HEK293T (cell line): ENCODE data around the gene STX18.
"Not testable (repeated sequence)": the region's sequence is repeated elsewhere in the genome, so short reads cannot be mapped to it uniquely, and the experiment has no call there.

Experiments
- CTCF ChIA-PET: fragments of 350-600 bp; formaldehyde crosslinking; extraction: SDS; loops from one replicate; lab custom pipeline; 2021; ENCODE audit warnings: antibody characterized with exemption, inconsistent platforms; lab: Yijun Ruan, JAX
- POLR2A ChIA-PET: fragments of 350-600 bp; formaldehyde crosslinking; extraction: SDS; loops from one replicate; lab custom pipeline; 2020; ENCODE audit warnings: antibody characterized with exemption, inconsistent platforms; lab: Yijun Ruan, JAX
- DNase-seq: peaks from one replicate; pipeline ENCODE4 v3.0.0; 2012; ENCODE audit warnings: mixed read lengths; ENCODE audit errors: extremely low spot score
- ARNT ChIP-seq: fragments of 450-650 bp; IDR thresholded peaks from 2 replicates; pipeline ENCODE4 v1.6.1; 2017; ENCODE audit warnings: mild to moderate bottlenecking
- BHLHE40 ChIP-seq: fragments of 450-650 bp; IDR thresholded peaks from 2 replicates; pipeline ENCODE4 v1.6.1; 2016; ENCODE audit warnings: mild to moderate bottlenecking, moderate library complexity, borderline replicate concordance
- CTBP1 ChIP-seq: fragments of 450-650 bp; IDR thresholded peaks from 2 replicates; pipeline ENCODE4 v1.6.1; 2016; ENCODE audit warnings: borderline replicate concordance
- ELF4 ChIP-seq: fragments of 450-650 bp; IDR thresholded peaks from 2 replicates; pipeline ENCODE4 v1.6.1; 2017; ENCODE audit warnings: antibody characterized with exemption
- FOXA1 ChIP-seq: fragments of 450-650 bp; IDR thresholded peaks from 2 replicates; pipeline ENCODE4 v1.6.1; 2016; ENCODE audit warnings: mild to moderate bottlenecking
- FOXK2 ChIP-seq: fragments of 450-650 bp; IDR thresholded peaks from 2 replicates; pipeline ENCODE4 v1.6.1; 2016; ENCODE audit warnings: mild to moderate bottlenecking
- FOXM1 ChIP-seq: fragments of 450-650 bp; IDR thresholded peaks from 2 replicates; pipeline ENCODE4 v1.6.1; 2017; ENCODE audit warnings: mild to moderate bottlenecking, borderline replicate concordance
- HDGF ChIP-seq: fragments of 450-650 bp; IDR thresholded peaks from 2 replicates; pipeline ENCODE4 v1.6.1; 2017; ENCODE audit warnings: antibody characterized with exemption, borderline replicate concordance
- L3MBTL2 ChIP-seq: fragments of 450-650 bp; conservative IDR thresholded peaks from 2 replicates; pipeline ENCODE4 v1.6.1; 2016; ENCODE audit warnings: mild to moderate bottlenecking
- LEF1 ChIP-seq: fragments of 450-650 bp; IDR thresholded peaks from 2 replicates; pipeline ENCODE4 v1.6.1; 2017; ENCODE audit warnings: mild to moderate bottlenecking, borderline replicate concordance
- NFRKB ChIP-seq: fragments of 450-650 bp; IDR thresholded peaks from 2 replicates; pipeline ENCODE4 v1.6.1; 2016; ENCODE audit warnings: mild to moderate bottlenecking, moderate library complexity
- SP1 ChIP-seq: fragments of 450-650 bp; IDR thresholded peaks from 2 replicates; pipeline ENCODE4 v1.6.1; 2017
- SUZ12 ChIP-seq: fragments of 450-650 bp; IDR thresholded peaks from 2 replicates; pipeline ENCODE4 v1.6.1; 2016; ENCODE audit warnings: mild to moderate bottlenecking
- TARDBP ChIP-seq: fragments of 450-650 bp; IDR thresholded peaks from 2 replicates; pipeline ENCODE4 v1.6.1; 2016
- ZNF384 ChIP-seq: fragments of 450-650 bp; IDR thresholded peaks from 2 replicates; pipeline ENCODE4 v1.6.1; 2016
- TF ChIP-seq, protein P1 (sequence below): fragments of 450-650 bp; IDR thresholded peaks from 2 replicates; pipeline ENCODE4 v1.6.1; 2016

STX18 gene

DNA sequence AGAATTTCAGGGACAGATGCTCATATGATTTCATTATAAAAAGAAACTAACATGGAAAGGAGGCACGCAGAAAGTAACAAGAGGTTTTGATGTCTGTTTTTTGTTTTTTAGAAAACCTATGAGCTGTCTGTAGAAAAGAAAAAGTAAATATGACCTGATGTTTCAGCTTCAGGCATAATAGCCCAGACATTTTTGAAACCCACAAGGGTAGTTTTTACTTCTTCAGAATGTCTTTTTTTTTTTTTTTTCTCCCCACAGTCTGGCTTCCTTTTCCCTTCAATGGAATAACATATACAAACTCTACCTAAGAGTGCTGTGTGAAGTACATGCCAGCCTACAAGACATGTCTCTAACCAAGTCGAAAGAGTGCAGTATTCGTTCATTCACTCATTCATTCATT lies 18.3 kb upstream of the STX18 start:
- ChIA-PET POLR2A (no interaction called here), CTCF (no interaction called here)
- TF ChIP-seq L3MBTL2 (no peak), FOXM1 (no peak), ZNF384 (no peak), FOXK2 (no peak), HDGF (no peak)
- no peak for DNase-seq

DNA sequence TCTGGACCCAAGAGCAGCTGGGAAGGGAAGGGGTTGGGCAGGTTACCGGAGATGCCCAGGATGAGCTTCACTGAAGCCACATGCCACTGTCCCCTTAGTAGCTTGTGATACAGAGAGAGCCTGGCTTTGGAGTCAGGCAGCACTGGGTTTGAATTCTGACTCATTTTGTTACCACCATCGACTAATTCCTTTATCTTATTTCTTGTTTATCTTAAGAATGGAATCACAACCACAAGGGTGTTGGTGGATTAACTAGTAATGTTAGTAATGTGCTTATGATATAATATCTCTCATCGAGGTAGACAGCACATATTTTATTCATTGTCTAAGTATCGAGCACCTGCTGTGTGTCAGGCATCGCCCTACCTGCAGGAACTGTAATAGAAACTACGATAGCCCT lies 17.7 kb upstream of the STX18 start:
- no peak for DNase-seq
- CTCF ChIA-PET, result no interaction called here
- POLR2A ChIA-PET, result no interaction called here
- no peak for TF ChIP-seq BHLHE40
- TF ChIP-seq ZNF384, result no peak
- TF ChIP-seq L3MBTL2, result no peak
- TF ChIP-seq HDGF, result no peak
- TF ChIP-seq, protein P1, sequence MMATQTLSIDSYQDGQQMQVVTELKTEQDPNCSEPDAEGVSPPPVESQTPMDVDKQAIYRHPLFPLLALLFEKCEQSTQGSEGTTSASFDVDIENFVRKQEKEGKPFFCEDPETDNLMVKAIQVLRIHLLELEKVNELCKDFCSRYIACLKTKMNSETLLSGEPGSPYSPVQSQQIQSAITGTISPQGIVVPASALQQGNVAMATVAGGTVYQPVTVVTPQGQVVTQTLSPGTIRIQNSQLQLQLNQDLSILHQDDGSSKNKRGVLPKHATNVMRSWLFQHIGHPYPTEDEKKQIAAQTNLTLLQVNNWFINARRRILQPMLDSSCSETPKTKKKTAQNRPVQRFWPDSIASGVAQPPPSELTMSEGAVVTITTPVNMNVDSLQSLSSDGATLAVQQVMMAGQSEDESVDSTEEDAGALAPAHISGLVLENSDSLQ, result no peak
- TF ChIP-seq FOXA1, result no peak
- no peak for TF ChIP-seq CTBP1
- no peak for TF ChIP-seq LEF1
- no peak for TF ChIP-seq ELF4
- TF ChIP-seq SUZ12, result no peak
- no peak for TF ChIP-seq NFRKB

DNA sequence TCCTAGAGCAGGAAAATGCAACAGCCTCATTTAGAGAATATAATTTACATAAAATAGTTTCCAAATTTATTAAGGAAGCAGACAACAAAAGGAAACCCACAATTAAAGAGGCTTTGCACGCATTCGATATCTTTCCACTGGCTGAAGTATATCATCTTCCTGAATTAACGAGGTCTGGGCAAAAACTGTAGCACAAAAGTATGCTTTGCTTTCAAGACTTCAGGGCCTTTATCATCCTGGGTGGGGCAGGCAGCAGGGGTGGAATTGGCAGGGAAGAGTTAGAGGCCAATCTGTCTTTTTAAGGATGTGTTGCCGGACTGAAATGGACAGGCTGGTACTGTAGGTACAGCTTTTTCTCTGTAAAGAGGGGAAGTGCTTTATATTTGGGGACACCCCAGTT lies 17.0 kb upstream of the STX18 start:
- TF ChIP-seq FOXM1 (no peak), BHLHE40 (no peak), SUZ12 (no peak), L3MBTL2 (no peak), FOXK2 (no peak), TARDBP (no peak), CTBP1 (no peak), HDGF (no peak), LEF1 (no peak), FOXA1 (no peak), NFRKB (no peak), ARNT (no peak), ZNF384 (no peak), SP1 (no peak), ELF4 (no peak)
- TF ChIP-seq, protein P1, result no peak
- POLR2A ChIA-PET, result no interaction called here
- no peak for DNase-seq
- CTCF ChIA-PET, result no interaction called here

DNA sequence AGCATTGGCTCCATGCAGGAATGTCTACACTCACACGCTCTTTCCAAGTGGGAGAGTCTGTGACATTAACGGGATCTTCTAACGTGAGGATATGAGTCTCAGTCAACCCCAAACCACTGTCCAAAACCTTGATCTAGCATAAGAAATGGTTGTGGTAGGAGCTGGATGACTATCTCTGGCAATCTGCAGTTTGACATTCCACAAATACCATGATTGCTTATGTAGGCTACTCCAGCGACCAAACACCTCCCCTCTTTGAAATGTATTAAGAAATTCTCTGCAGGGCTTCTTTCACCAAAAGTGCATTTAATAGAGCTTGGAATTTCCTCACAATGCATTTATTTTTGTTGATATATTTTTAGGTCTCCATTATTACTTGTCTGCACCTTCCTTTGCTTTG lies 14.1 kb upstream of the STX18 start:
- TF ChIP-seq HDGF (no peak), FOXA1 (no peak), FOXK2 (no peak), ELF4 (no peak), BHLHE40 (no peak), ZNF384 (no peak), TARDBP (no peak), NFRKB (no peak), LEF1 (no peak), ARNT (no peak), CTBP1 (no peak), SP1 (no peak), SUZ12 (no peak), FOXM1 (no peak), L3MBTL2 (no peak)
- TF ChIP-seq, protein P1, result no peak
- no peak for DNase-seq
- ChIA-PET POLR2A (interaction anchor here (3.6 kb wide), 1 partner anchor 14 kb away, joined by 14 read pairs; the partner anchor contains the start of gene STX18), CTCF (no interaction called here)

DNA sequence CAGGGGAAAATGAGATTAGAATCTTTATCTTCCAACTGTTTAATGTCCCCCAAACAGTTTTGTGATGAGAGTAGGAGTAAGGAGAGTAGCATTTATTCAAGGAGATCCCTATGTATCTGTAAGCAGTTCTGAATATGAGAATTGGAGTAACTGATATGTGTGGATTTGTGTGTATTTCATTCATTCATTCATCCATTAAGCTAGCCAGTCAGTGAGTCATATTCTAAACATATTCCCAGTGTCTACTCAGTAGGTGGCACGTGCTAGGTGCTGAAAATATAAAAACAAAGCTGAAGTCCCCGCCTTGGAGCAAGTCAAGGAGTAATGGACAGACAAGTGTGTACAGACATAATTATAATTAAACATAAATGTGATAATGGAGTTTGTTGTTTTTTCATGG lies 12.4 kb upstream of the STX18 start:
- DNase-seq, result no peak
- POLR2A ChIA-PET, result no interaction called here
- TF ChIP-seq LEF1 (no peak), ELF4 (no peak), FOXK2 (no peak), SUZ12 (no peak), NFRKB (no peak), ZNF384 (no peak), CTBP1 (no peak), TARDBP (no peak), FOXA1 (no peak)
- TF ChIP-seq, protein P1, result no peak
- CTCF ChIA-PET, result interaction anchor here (0.6 to 0.7 kb wide), 2 partner anchors 50 to 1327 kb away, joined by 3 read pairs; no protein-coding TSS in a partner anchor

DNA sequence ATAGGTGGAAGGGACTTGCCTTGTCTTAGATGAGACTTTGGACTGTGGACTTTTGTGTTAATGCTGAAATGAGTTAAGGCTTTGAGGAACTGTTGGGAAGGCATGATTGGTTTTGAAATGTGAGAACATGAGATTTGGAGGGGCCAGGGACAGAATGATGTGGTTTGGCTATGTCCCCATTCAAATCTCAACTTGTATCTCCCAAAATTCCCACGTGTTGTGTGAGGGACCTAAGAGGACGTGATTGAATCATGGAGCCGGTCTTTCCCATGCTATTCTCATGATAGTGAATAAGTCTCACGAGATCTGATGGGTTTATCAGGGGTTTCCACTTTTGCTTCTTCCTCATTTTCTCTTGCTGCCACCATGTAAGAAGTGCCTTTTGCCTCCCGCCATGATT lies 10.2 kb upstream of the STX18 start:
- POLR2A ChIA-PET, result interaction anchor here (1.5 kb wide), 1 partner anchor 10 kb away, joined by 5 read pairs; the partner anchor contains the start of gene STX18
- DNase-seq, CTCF ChIA-PET: not testable (repeated sequence)

DNA sequence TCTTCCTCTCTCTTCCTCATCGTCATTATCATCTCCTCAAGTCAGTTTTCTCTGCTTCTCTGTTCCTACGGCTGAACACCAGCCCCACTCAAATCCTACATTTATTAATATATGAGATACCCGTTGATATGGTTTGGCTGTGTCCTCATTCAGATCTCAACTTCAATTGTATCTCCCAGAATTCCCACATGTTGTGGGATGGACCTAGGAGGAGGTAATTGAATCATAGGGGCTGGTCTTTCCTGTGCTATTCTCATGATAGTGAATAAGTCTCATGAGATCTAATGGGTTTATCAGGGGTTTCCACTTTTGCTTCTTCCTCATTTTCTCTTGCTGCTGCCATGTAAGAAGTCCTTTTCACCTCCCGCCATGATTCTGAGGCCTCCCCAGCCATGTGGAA lies 8.3 kb upstream of the STX18 start:
- POLR2A ChIA-PET, CTCF ChIA-PET: not testable (repeated sequence)

More for the DNA sequence above, 8.3 kb upstream of the STX18 start:
- not testable (repeated sequence) for DNase-seq
